H1 (cell line): ENCODE measurements around the gene TNC. TPM values are rescaled to one million over a fixed set of nuclear protein-coding genes. Genes with fewer than 3 reads are reported as not detected.

Experiments
- CTCF ChIA-PET: fragments of 300-600 bp; sonication (Branson Sonifier 250); formaldehyde crosslinking; loops from one replicate; lab custom pipeline; 2021; ENCODE audit not compliant: partially characterized antibody; lab: Charles Lee
- POLR2A ChIA-PET: fragments of 300-600 bp; sonication (Branson Sonifier 250); formaldehyde crosslinking; loops from one replicate; lab custom pipeline; 2021; ENCODE audit warnings: inconsistent platforms; ENCODE audit not compliant: partially characterized antibody; lab: Charles Lee
- DNase-seq, 2 experiments: peaks; one replicate each; pipeline versions ENCODE4 v3.0.0 to v3.0.0-alpha.2; 2010 to 2022; ENCODE audit warnings: low spot score in 2 of 2, low read depth in 1 of 2, mixed read lengths in 1 of 2
- FAIRE-seq: peaks from 2 replicates; lab custom pipeline; 2011; peaks lifted over from hg19 to GRCh38; lab: Jason Lieb, UNC
- H2AFZ ChIP-seq: 2 replicates; pipeline ENCODE4 v1.8.1; 2012; ENCODE audit warnings: low read length, inconsistent platforms
- H2AK5ac ChIP-seq: 2 replicates; pipeline ENCODE4 v1.6.1; 2013; ENCODE audit warnings: low read depth, low read length
- H2BK120ac ChIP-seq: replicated peaks from 2 replicates; pipeline ENCODE3; 2013; ENCODE audit warnings: low read depth, low read length, inconsistent platforms
- H2BK12ac ChIP-seq: 2 replicates; pipeline ENCODE4 v1.6.1; 2013; ENCODE audit warnings: low read depth, low read length
- H2BK15ac ChIP-seq: 2 replicates; pipeline ENCODE4 v1.6.1; 2013; ENCODE audit warnings: low read length
- H2BK20ac ChIP-seq: 2 replicates; pipeline ENCODE4 v1.6.1; 2013; ENCODE audit warnings: low read length
- H2BK5ac ChIP-seq: 2 replicates; pipeline ENCODE4 v1.6.1; 2013; ENCODE audit warnings: low read depth, low read length
- H3K14ac ChIP-seq: 2 replicates; pipeline ENCODE4 v1.6.1; 2013; ENCODE audit warnings: inconsistent platforms; ENCODE audit not compliant: insufficient read length
- H3K18ac ChIP-seq: 2 replicates; pipeline ENCODE4 v1.6.1; 2013; ENCODE audit warnings: low read length; ENCODE audit errors: extremely low read depth
- H3K23ac ChIP-seq: 2 replicates; pipeline ENCODE4 v1.6.1; 2013; ENCODE audit warnings: inconsistent platforms; ENCODE audit not compliant: insufficient read length
- H3K23me2 ChIP-seq: 2 replicates; pipeline ENCODE4 v1.6.1; 2013; ENCODE audit warnings: low read depth, low read length
- H3K27ac ChIP-seq: 2 replicates; pipeline ENCODE4 v1.6.1; 2011; ENCODE audit warnings: low read depth, low read length, inconsistent platforms
- H3K27me3 ChIP-seq, 4 experiments: replicated peaks in 1 of 4; 1 replicate in 1 of 4; 2 replicates in 3 of 4; pipeline versions ENCODE4 v1.6.1 to v1.8.1; 2011 to 2013; ENCODE audit warnings: low read length in 3 of 4, mild to moderate bottlenecking in 3 of 4, inconsistent platforms in 2 of 4, mixed read lengths in 2 of 4, moderate library complexity in 1 of 4; ENCODE audit not compliant: control insufficient read depth in 3 of 4, insufficient read depth in 3 of 4; ENCODE audit errors: extremely low read depth in 1 of 4
- H3K36me3 ChIP-seq, 4 experiments: 2 replicates each; pipeline versions ENCODE4 v1.6.1 to v1.8.1; 2011 to 2013; ENCODE audit warnings: mild to moderate bottlenecking in 4 of 4, low read length in 3 of 4, moderate library complexity in 2 of 4, control low read depth in 1 of 4, inconsistent platforms in 1 of 4; ENCODE audit not compliant: insufficient read depth in 4 of 4, control insufficient read depth in 2 of 4
- H3K4ac ChIP-seq: replicated peaks from 2 replicates; pipeline ENCODE3; 2013; ENCODE audit warnings: low read length, low read depth, mixed read lengths, inconsistent platforms; ENCODE audit not compliant: insufficient read length
- H3K4me1 ChIP-seq, 4 experiments: replicated peaks in 1 of 4; 1 replicate in 1 of 4; 2 replicates in 3 of 4; pipeline versions ENCODE4 v1.6.1 to v1.8.1; 2011 to 2013; ENCODE audit warnings: low read length in 3 of 4, inconsistent platforms in 2 of 4, mixed read lengths in 1 of 4; ENCODE audit not compliant: insufficient read depth in 4 of 4, control insufficient read depth in 3 of 4
- H3K4me2 ChIP-seq, 2 experiments: 2 replicates each; pipeline versions ENCODE4 v1.6.1 to v1.8.1; 2011 to 2013; ENCODE audit warnings: low read depth in 2 of 2, low read length in 2 of 2, control low read depth in 1 of 2, inconsistent platforms in 1 of 2, mild to moderate bottlenecking in 1 of 2; ENCODE audit not compliant: insufficient read depth in 1 of 2
- H3K4me3 ChIP-seq, 4 experiments: fragments of 200-600, 300-600 bp in 1 of 4; sonication (generic), shearing (Covaris generic), sonication (Bioruptor Twin) in 1 of 4; 2 replicates each; pipeline versions ENCODE4 v1.5.1 to v1.8.1; 2011 to 2016; ENCODE audit warnings: low read length in 4 of 4, low read depth in 3 of 4, control low read depth in 2 of 4, inconsistent platforms in 2 of 4, mild to moderate bottlenecking in 2 of 4, mixed read lengths in 1 of 4, moderate library complexity in 1 of 4; ENCODE audit not compliant: insufficient read depth in 2 of 4; ENCODE audit errors: extremely low read depth in 1 of 4
- H3K56ac ChIP-seq: replicated peaks from 2 replicates; pipeline ENCODE3; 2013; ENCODE audit warnings: low read depth, mild to moderate bottlenecking, mixed read lengths, low read length, inconsistent platforms; ENCODE audit not compliant: insufficient read length
- H3K79me1 ChIP-seq: 2 replicates; pipeline ENCODE4 v1.6.1; 2013; ENCODE audit warnings: low read depth, low read length, control low read depth
- H3K79me2 ChIP-seq, 2 experiments: 2 replicates each; pipeline versions ENCODE4 v1.6.1 to v1.8.1; 2012 to 2013; ENCODE audit warnings: low read length in 2 of 2, mild to moderate bottlenecking in 2 of 2, inconsistent platforms in 1 of 2; ENCODE audit not compliant: insufficient read depth in 2 of 2, control insufficient read depth in 1 of 2
- H3K9ac ChIP-seq, 4 experiments: replicated peaks in 1 of 4; 1 replicate in 1 of 4; 2 replicates in 3 of 4; pipeline versions ENCODE4 v1.6.1 to v1.8.1; 2011 to 2013; ENCODE audit warnings: low read depth in 3 of 4, low read length in 3 of 4, control low read depth in 2 of 4, mild to moderate bottlenecking in 2 of 4, moderate library complexity in 2 of 4, inconsistent platforms in 1 of 4; ENCODE audit errors: extremely low read depth in 1 of 4
- H3K9me3 ChIP-seq, 2 experiments: 2 replicates each; pipeline versions ENCODE4 v1.6.1 to v1.8.1; 2012 to 2013; ENCODE audit warnings: mild to moderate bottlenecking in 2 of 2, moderate library complexity in 2 of 2, control low read depth in 1 of 2, inconsistent platforms in 1 of 2, low read depth in 1 of 2, low read length in 1 of 2, mixed read lengths in 1 of 2; ENCODE audit not compliant: insufficient read depth in 2 of 2
- H4K20me1 ChIP-seq, 2 experiments: replicated peaks in 1 of 2; 2 replicates each; pipeline versions ENCODE3 to v1.8.1; 2011 to 2013; ENCODE audit warnings: inconsistent platforms in 2 of 2, low read length in 2 of 2, mild to moderate bottlenecking in 1 of 2; ENCODE audit not compliant: insufficient read depth in 2 of 2, control insufficient read depth in 1 of 2
- H4K5ac ChIP-seq: 2 replicates; pipeline ENCODE4 v1.6.1; 2013; ENCODE audit warnings: low read length, low read depth, mixed read lengths, inconsistent platforms; ENCODE audit not compliant: insufficient read length
- H4K8ac ChIP-seq: 2 replicates; pipeline ENCODE4 v1.8.0; 2013; ENCODE audit warnings: mild to moderate bottlenecking, moderate library complexity, low read length, inconsistent platforms; ENCODE audit not compliant: insufficient read depth; ENCODE audit errors: extremely low read depth
- H4K91ac ChIP-seq: replicated peaks from 2 replicates; pipeline ENCODE3; 2013; ENCODE audit warnings: low read length, mixed read lengths, inconsistent platforms; ENCODE audit not compliant: insufficient read length
- BACH1 ChIP-seq: IDR thresholded peaks from 2 replicates; pipeline ENCODE4 v1.6.1; 2012; ENCODE audit warnings: low read length, improper control_type of control experiment
- BCL11A ChIP-seq, 2 experiments: IDR thresholded peaks; one replicate each; pipeline ENCODE4 v1.6.1; 2011; ENCODE audit warnings: low read depth in 2 of 2, low read length in 2 of 2, mild to moderate bottlenecking in 2 of 2
- CHD2 ChIP-seq: IDR thresholded peaks from 2 replicates; pipeline ENCODE4 v1.6.1; 2012; ENCODE audit warnings: low read length, improper control_type of control experiment
- EZH2 ChIP-seq: fragments of 200-600 bp; sonication (generic); IDR thresholded peaks from 2 replicates; pipeline ENCODE4 v1.7.1; 2012; ENCODE audit warnings: low read depth, mild to moderate bottlenecking, moderate library complexity, low read length, inconsistent platforms; ENCODE audit not compliant: severe bottlenecking
- FOSL1 ChIP-seq: IDR thresholded peaks from 2 replicates; pipeline ENCODE4 v1.6.1; 2011; ENCODE audit warnings: mild to moderate bottlenecking, low read depth, low read length, moderate library complexity; ENCODE audit not compliant: insufficient read depth
- GABPA ChIP-seq: IDR thresholded peaks from 2 replicates; pipeline ENCODE4 v1.6.1; 2011; ENCODE audit warnings: mild to moderate bottlenecking, low read length, moderate library complexity, borderline replicate concordance; ENCODE audit not compliant: insufficient read depth
- JUND ChIP-seq: IDR thresholded peaks from 2 replicates; pipeline ENCODE4 v1.6.1; 2011; ENCODE audit warnings: mild to moderate bottlenecking, improper control_type of control experiment, low read length
- KDM4A ChIP-seq: IDR thresholded peaks from one replicate; pipeline ENCODE4 v1.7.1; 2012; ENCODE audit warnings: low read depth, mild to moderate bottlenecking, moderate library complexity, low read length, inconsistent platforms; ENCODE audit not compliant: severe bottlenecking
- MAFK ChIP-seq: IDR thresholded peaks from 2 replicates; pipeline ENCODE4 v1.6.1; 2012; ENCODE audit warnings: low read depth, mild to moderate bottlenecking, improper control_type of control experiment, low read length
- POLR2A ChIP-seq, 2 experiments: IDR thresholded peaks; 1 replicate in 1 of 2; 2 replicates in 1 of 2; pipeline ENCODE4 v1.6.1; 2011; ENCODE audit warnings: low read depth in 2 of 2, low read length in 2 of 2, mild to moderate bottlenecking in 2 of 2; ENCODE audit errors: control extremely low read depth in 1 of 2
- POLR2AphosphoS5 ChIP-seq: IDR thresholded peaks from 2 replicates; pipeline ENCODE4 v1.6.1; 2011; ENCODE audit warnings: low read depth, low read length
- RBBP5 ChIP-seq: IDR thresholded peaks from 2 replicates; pipeline ENCODE4 v1.7.1; 2012; ENCODE audit warnings: low read depth, mild to moderate bottlenecking, inconsistent platforms, low read length, moderate library complexity, borderline replicate concordance
- RFX5 ChIP-seq: IDR thresholded peaks from 2 replicates; pipeline ENCODE4 v1.6.1; 2011; ENCODE audit warnings: low read depth, low read length, improper control_type of control experiment, borderline replicate concordance
- TCF12 ChIP-seq: IDR thresholded peaks from 2 replicates; pipeline ENCODE4 v1.6.1; 2011; ENCODE audit warnings: low read depth, mild to moderate bottlenecking, low read length
- YY1 ChIP-seq: IDR thresholded peaks from 2 replicates; pipeline ENCODE4 v1.6.1; 2011; ENCODE audit warnings: low read depth, mild to moderate bottlenecking, low read length
- WGBS, 2 experiments: shearing (Covaris generic) in 1 of 2; methylation state at CpG; one replicate each; pipeline versions ENCODE4 v1.1.6 to v1.1.7; 2013 to 2015; ENCODE audit warnings: low lambda C conversion rate in 2 of 2, mixed read lengths in 2 of 2, inconsistent platforms in 1 of 2, low coverage in 1 of 2, missing lambda C conversion rate in 1 of 2; ENCODE audit not compliant: insufficient replicate concordance in 2 of 2, insufficient coverage in 1 of 2, insufficient read length in 1 of 2; ENCODE audit errors: extremely low coverage in 1 of 2, missing lambda C conversion rate in 1 of 2; 5-methylcytosine and 5-hydroxymethylcytosine counted together
- polyA plus RNA-seq, 7 experiments: library from polyadenylated mRNA; depleted of rRNA in 3 of 7; stranded (reverse) in 5 of 7; unstranded in 2 of 7; fragments of >200 nt in 5 of 7; fragments of 200-250 nt in 2 of 7; gene quantifications; 1 replicate in 5 of 7; 2 replicates in 1 of 7; 4 replicates in 1 of 7; pipeline versions ENCODE4 v1.2.1 to v1.2.3, GENCODE V29; 2011 to 2013; ENCODE audit warnings: missing spikeins in 2 of 7, mixed read lengths in 2 of 7
- total RNA-seq: library from RNA; stranded (reverse); fragmentation: NEBNext Ultra II Directional; extraction: Animal tissue kit (Norgen Biotek cat#: 25700); gene quantifications from 2 replicates; pipeline ENCODE4 v1.2.1, GENCODE V29; 2021

Gene TNC
- total and polyA plus RNA-seq, 2 of the 8 experiments (the other 6 are each of a cell fraction or from before 2014, with no cell fraction given): 6.2 to 11.4 TPM

DNA sequence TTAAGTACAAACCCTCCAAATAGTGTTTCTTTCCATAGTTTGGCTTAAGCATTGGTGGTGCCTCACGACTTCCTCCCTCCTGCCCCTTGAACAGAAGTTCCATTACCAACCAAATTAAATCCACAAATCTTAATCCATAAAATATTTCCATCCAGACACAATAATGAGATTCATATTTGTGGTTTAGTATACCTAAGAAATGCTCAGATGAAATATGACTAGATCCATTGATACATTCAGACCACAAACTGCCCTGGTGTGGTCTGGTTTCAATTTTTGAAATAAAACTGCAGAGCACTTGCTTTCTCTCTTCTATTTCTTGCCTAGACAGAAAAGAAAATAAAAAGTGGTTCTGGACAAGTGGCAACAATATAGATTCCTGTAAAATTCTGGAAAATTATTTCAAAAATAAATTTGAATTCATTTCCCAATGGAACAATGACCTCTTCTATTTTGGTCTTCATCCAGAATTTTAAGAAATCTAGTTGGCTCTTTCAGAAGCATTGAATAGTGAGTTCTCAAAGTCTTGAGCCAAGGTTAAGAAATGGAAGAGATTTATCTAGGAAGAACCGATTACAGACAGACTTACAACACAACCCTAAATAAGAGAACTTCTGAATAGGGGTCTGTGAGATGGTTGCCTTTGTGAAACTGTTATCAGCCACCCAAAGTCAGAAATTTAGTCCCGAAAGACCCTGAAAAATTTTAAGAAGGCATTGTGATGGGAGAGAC is 14.0 kb downstream of the TNC start:
- no peaks in the 10 kb centered on the region for H3K79me1 ChIP-seq
- H3K9me3 ChIP-seq: no peaks in the 10 kb centered on the region
- no peak overlapping the region for H4K5ac ChIP-seq
- H3K23me2 ChIP-seq: no peaks in the 10 kb centered on the region
- no peak overlapping the region for H3K14ac ChIP-seq
- no peak overlapping the region for H3K4ac ChIP-seq
- H2AK5ac ChIP-seq: no peak overlapping the region
- ChIA-PET CTCF (interaction anchor here (0.6 kb wide), 1 partner anchor 107 kb away, joined by 3 read pairs; no protein-coding TSS in a partner anchor), POLR2A (no interaction called here)
- WGBS, 2 experiments: 98% methylated on average over 3 of the region's 3 CpGs; no CpG with 5 or more reads in 1 of the 2 experiments
- no peak overlapping the region for H3K4me2 ChIP-seq
- no peak overlapping the region for H2AFZ ChIP-seq
- H3K27ac ChIP-seq: no peak overlapping the region
- no peak overlapping the region for H3K9ac ChIP-seq
- no peaks in the 10 kb centered on the region for H4K20me1 ChIP-seq
- no peaks in the 10 kb centered on the region for H3K36me3 ChIP-seq
- H3K18ac ChIP-seq: no peak overlapping the region
- H3K79me2 ChIP-seq: no peaks in the 10 kb centered on the region
- H3K27me3 ChIP-seq: no peaks in the 10 kb centered on the region
- FAIRE-seq (no peak), DNase-seq (no peak)
- H2BK120ac ChIP-seq: no peak overlapping the region
- no peak overlapping the region for H2BK5ac ChIP-seq
- H4K91ac ChIP-seq: no peak overlapping the region
- no peak overlapping the region for H2BK12ac ChIP-seq
- no peak overlapping the region for H4K8ac ChIP-seq
- H2BK20ac ChIP-seq: no peak overlapping the region
- no peak overlapping the region for H3K23ac ChIP-seq
- no peak overlapping the region for H3K4me3 ChIP-seq
- no peak overlapping the region for H3K56ac ChIP-seq
- no peaks in the 10 kb centered on the region for H3K4me1 ChIP-seq
- no peak overlapping the region for H2BK15ac ChIP-seq
- TF ChIP-seq RFX5 (no peak), YY1 (no peak), POLR2AphosphoS5 (no peak), BACH1 (no peak), MAFK (no peak), GABPA (no peak), CHD2 (no peak), POLR2A (IDR thresholded peaks at IDR 0.05; ENCODE audit: control extremely low read depth in 1 of 2, low read depth in 2 of 2, low read length in 2 of 2) (no peak), FOSL1 (no peak), EZH2 (no peak), BCL11A (IDR thresholded peaks at IDR 0.05; ENCODE audit: low read depth in 2 of 2, low read length in 2 of 2) (no peak), RBBP5 (no peak), JUND (no peak), KDM4A (no peak), TCF12 (no peak)
